ENCODE data around the gene DGAT2.

DGAT2 gene

DNA sequence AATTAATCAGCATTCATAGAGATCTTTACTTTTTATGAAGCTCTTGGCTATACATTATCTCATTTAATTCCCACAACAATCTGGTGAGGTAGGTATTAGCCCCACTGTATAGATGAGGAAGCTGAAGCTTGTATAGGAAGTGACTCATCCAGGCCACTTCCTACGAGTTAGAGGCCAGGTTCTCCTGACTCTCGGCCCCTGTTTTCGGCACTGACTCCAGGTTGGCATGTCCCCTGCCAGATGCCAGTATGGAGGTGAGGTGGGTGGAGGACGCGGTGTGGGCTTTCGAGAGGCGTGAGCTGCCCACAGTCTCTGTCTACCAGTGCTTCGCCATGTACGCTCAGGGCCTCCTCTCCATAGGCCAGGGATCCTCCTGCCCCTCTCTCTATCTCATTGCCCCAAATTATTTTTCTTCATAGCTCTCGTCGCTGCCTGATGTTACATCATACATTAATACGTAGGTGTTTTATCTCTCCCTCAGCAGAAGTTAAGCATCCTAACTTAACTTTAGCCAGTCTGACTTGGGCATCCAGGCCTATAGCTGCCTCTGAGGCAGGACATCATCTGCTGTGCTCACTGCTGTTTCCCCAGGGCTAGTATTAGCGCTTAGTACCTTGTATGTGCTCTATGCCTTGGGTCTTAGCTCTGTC is 9.0 kb downstream of the DGAT2 start:
- no peak overlapping the region for H2AFZ ChIP-seq (ENCODE audit: low read depth, low read length, severe bottlenecking)
- no peaks in the 10 kb centered on the region for H3K9me3 ChIP-seq (ENCODE audit: insufficient read depth, low read length)
- H3K36me3 ChIP-seq (ENCODE audit: low read length) = no peaks in the 10 kb centered on the region
- no peaks in the 10 kb centered on the region for H3K27me3 ChIP-seq (ENCODE audit: low read length)
- no peak overlapping the region for H3K4me3 ChIP-seq (ENCODE audit: insufficient read depth, low read length, poor library complexity, severe bottlenecking)
- no peak overlapping the region for H3K9ac ChIP-seq (ENCODE audit: low read length)
- no peaks in the 10 kb centered on the region for H3K9me2 ChIP-seq (replicated peaks; ENCODE audit: insufficient read depth, low read length)
- TF ChIP-seq, protein P1, sequence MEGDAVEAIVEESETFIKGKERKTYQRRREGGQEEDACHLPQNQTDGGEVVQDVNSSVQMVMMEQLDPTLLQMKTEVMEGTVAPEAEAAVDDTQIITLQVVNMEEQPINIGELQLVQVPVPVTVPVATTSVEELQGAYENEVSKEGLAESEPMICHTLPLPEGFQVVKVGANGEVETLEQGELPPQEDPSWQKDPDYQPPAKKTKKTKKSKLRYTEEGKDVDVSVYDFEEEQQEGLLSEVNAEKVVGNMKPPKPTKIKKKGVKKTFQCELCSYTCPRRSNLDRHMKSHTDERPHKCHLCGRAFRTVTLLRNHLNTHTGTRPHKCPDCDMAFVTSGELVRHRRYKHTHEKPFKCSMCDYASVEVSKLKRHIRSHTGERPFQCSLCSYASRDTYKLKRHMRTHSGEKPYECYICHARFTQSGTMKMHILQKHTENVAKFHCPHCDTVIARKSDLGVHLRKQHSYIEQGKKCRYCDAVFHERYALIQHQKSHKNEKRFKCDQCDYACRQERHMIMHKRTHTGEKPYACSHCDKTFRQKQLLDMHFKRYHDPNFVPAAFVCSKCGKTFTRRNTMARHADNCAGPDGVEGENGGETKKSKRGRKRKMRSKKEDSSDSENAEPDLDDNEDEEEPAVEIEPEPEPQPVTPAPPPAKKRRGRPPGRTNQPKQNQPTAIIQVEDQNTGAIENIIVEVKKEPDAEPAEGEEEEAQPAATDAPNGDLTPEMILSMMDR (IDR thresholded peaks at IDR 0.05; ENCODE audit: insufficient read depth, low read length, poor library complexity, severe bottlenecking) = no peak
- no peak for TF ChIP-seq EZH2phosphoT487 (conservative IDR thresholded peaks at IDR 0.05; ENCODE audit: low read length)
- no peaks in the 10 kb centered on the region for H3F3A ChIP-seq (ENCODE audit: insufficient read depth)
- no peaks in the 10 kb centered on the region for H4K20me1 ChIP-seq (ENCODE audit: low read depth, low read length)
- H3K4me2 ChIP-seq (ENCODE audit: low read depth, low read length, poor library complexity, severe bottlenecking) = no peak overlapping the region
- H3K79me2 ChIP-seq (ENCODE audit: insufficient read depth, low read length) = no peaks in the 10 kb centered on the region
- H3K27ac ChIP-seq (ENCODE audit: low read depth, low read length) = no peak overlapping the region

DNA sequence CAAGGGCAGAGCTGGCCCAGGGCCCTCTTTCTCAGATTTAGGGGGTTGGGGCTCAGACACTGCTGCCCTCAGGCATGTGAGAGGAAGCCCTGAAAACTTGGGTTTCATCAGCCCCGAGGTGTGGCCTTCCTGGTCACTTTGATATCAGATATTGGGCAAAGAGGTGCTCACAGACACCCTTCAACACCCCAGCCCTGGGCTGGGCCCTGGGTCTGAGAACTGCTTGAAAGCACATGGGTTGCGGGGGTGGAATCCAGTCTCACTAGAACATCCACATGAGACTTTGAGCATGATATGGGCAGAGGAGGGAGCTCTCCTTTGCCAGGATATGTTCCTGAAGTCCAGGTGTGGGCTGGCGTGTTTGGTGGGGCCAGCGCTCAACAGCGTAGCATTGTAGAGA is 10.4 kb downstream of the DGAT2 start:
- H3K36me3 ChIP-seq (ENCODE audit: low read length) = no peaks in the 10 kb centered on the region
- H3K9me2 ChIP-seq (replicated peaks; ENCODE audit: insufficient read depth, low read length) = no peaks in the 10 kb centered on the region
- H3K79me2 ChIP-seq (ENCODE audit: insufficient read depth, low read length) = no peaks in the 10 kb centered on the region
- H2AFZ ChIP-seq (ENCODE audit: low read depth, low read length, severe bottlenecking) = no peak overlapping the region
- H3K9ac ChIP-seq (ENCODE audit: low read length) = no peak overlapping the region
- H4K20me1 ChIP-seq (ENCODE audit: low read depth, low read length) = no peaks in the 10 kb centered on the region
- H3F3A ChIP-seq (ENCODE audit: insufficient read depth) = no peaks in the 10 kb centered on the region
- no peak overlapping the region for H3K4me3 ChIP-seq (ENCODE audit: insufficient read depth, low read length, poor library complexity, severe bottlenecking)
- H3K27ac ChIP-seq (ENCODE audit: low read depth, low read length) = no peak overlapping the region
- H3K9me3 ChIP-seq (ENCODE audit: insufficient read depth, low read length) = no peaks in the 10 kb centered on the region
- no peaks in the 10 kb centered on the region for H3K27me3 ChIP-seq (ENCODE audit: low read length)
- TF ChIP-seq, protein P1 (IDR thresholded peaks at IDR 0.05; ENCODE audit: insufficient read depth, low read length, poor library complexity, severe bottlenecking) = no peak
- no peak for TF ChIP-seq EZH2phosphoT487 (conservative IDR thresholded peaks at IDR 0.05; ENCODE audit: low read length)
- H3K4me2 ChIP-seq (ENCODE audit: low read depth, low read length, poor library complexity, severe bottlenecking) = no peak overlapping the region

DNA sequence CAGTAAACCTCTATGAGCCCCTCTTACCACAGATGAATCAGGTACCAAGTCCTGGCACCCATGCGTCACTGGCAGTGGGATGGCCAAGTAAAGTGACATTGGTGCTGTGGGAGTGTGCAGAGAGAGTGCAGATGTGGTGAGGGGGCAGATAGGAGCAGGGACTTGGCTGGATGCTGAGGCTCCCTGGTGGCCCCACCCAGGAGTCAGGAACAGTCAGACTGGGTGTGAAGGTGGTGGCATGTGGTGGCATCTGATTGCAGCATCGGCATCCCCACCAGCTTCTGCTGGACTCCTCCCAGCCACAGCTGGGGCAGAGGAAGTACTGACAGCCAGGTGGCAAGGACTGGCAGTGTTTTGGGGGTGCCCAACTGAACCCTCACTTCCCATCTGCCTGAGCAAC is 11.4 kb downstream of the DGAT2 start:
- Histone ChIP-seq H3F3A (ENCODE audit: insufficient read depth) (no peaks in the 10 kb centered on the region), H3K4me3 (ENCODE audit: insufficient read depth, low read length, poor library complexity, severe bottlenecking) (no peak overlapping the region), H3K9me2 (replicated peaks; ENCODE audit: insufficient read depth, low read length) (no peaks in the 10 kb centered on the region), H3K36me3 (ENCODE audit: low read length) (no peaks in the 10 kb centered on the region), H3K27ac (ENCODE audit: low read depth, low read length) (no peak overlapping the region), H3K9ac (ENCODE audit: low read length) (no peak overlapping the region), H3K9me3 (ENCODE audit: insufficient read depth, low read length) (no peaks in the 10 kb centered on the region), H2AFZ (ENCODE audit: low read depth, low read length, severe bottlenecking) (no peak overlapping the region), H4K20me1 (ENCODE audit: low read depth, low read length) (no peaks in the 10 kb centered on the region), H3K27me3 (ENCODE audit: low read length) (no peaks in the 10 kb centered on the region), H3K79me2 (ENCODE audit: insufficient read depth, low read length) (no peaks in the 10 kb centered on the region), H3K4me2 (ENCODE audit: low read depth, low read length, poor library complexity, severe bottlenecking) (no peak overlapping the region)
- TF ChIP-seq, protein P1 (IDR thresholded peaks at IDR 0.05; ENCODE audit: insufficient read depth, low read length, poor library complexity, severe bottlenecking) = no peak
- TF ChIP-seq EZH2phosphoT487 (conservative IDR thresholded peaks at IDR 0.05; ENCODE audit: low read length) = no peak

Measured in SU-DHL-6 (cell line).